OCI-LY3 (cell line): ENCODE data around the gene SPDYE2.
"Not testable (repeated sequence)": the region's sequence is repeated elsewhere in the genome, so short reads cannot be mapped to it uniquely, and the experiment has no call there.

Experiments used
- EZH2phosphoT487 ChIP-seq: fragments of 200-600 bp; shearing (Covaris generic); IDR thresholded peaks from 2 replicates; pipeline ENCODE4 v1.6.1; 2018; ENCODE audit warnings: antibody characterized with exemption, mixed run types, low read depth
- TF ChIP-seq, protein P1 (sequence below): fragments of 200-600, 300-600 bp; sonication (generic); IDR thresholded peaks from 2 replicates; pipeline ENCODE4 v1.5.1; 2014; ENCODE audit warnings: antibody characterized with exemption, low read length, low read depth

DNA sequence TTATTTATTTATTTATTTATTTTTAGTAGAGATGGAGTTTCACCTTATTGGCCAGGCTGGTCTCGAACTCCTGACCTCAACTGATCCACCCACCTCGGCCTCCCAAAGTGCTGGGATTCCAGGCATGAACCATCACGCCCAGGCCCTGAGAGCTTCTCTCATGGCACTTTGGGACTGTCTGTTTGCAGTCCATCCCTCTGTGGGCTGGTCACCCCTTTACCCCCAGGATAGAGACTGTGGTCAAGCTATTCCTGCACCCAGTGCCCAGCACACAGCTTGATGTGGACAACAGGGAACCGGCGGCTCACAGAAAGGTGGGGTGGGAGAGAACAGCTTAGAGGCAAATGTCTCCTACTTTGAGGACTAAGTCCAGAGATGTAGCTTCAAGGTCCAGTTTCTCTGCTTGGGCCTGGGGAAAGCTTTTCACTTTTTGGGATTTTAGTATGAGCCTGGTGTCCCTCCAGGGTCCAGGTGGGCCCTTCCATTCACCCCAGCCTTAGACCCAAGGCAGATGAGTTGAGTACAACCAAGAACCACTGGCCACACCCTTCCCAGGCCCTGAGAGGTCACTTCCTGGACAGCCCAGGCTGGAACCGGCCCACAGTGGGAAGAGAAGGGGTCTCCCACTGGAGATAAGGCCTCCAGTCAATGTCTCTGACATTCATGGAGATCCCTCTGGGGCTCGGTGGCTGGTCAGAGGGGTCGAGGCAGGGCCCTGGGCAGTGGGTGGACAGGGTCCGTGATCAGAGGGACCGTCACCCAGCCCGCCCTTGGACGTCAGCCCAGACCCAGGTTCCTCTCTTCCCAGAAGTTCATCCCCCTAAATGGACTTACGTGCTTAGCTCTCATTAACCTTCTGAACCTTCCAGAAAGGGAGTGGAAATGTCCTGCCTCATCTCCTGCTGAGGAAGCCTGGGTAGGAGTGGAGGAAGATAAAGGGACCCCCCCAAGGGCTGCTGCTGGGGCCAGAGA, 22.9 kb upstream of the SPDYE2 start:
- TF ChIP-seq, protein P1, sequence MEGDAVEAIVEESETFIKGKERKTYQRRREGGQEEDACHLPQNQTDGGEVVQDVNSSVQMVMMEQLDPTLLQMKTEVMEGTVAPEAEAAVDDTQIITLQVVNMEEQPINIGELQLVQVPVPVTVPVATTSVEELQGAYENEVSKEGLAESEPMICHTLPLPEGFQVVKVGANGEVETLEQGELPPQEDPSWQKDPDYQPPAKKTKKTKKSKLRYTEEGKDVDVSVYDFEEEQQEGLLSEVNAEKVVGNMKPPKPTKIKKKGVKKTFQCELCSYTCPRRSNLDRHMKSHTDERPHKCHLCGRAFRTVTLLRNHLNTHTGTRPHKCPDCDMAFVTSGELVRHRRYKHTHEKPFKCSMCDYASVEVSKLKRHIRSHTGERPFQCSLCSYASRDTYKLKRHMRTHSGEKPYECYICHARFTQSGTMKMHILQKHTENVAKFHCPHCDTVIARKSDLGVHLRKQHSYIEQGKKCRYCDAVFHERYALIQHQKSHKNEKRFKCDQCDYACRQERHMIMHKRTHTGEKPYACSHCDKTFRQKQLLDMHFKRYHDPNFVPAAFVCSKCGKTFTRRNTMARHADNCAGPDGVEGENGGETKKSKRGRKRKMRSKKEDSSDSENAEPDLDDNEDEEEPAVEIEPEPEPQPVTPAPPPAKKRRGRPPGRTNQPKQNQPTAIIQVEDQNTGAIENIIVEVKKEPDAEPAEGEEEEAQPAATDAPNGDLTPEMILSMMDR, result not testable (repeated sequence)
- TF ChIP-seq EZH2phosphoT487, result not testable (repeated sequence)
